Liver (tissue), 9 donors: Measurements from ENCODE around the gene TAS2R41. TPM values are rescaled to one million over a fixed set of nuclear protein-coding genes. Genes with fewer than 3 reads are reported as not detected.

Experiments
- DNase-seq: peaks from one replicate; pipeline ENCODE4 v3.0.0-alpha.2; 2017; ENCODE audit warnings: low spot score
- H3K27ac ChIP-seq, 2 donors: one replicate each; pipeline ENCODE4 v1.7.0; 2013; ENCODE audit warnings: inconsistent platforms in 2 of 2, low read length in 2 of 2, control low read depth in 1 of 2, low read depth in 1 of 2, mild to moderate bottlenecking in 1 of 2
- H3K27me3 ChIP-seq, 4 donors: one replicate each; pipeline versions ENCODE4 v1.6.1 to v1.7.0; 2013; ENCODE audit warnings: low read length in 3 of 4, inconsistent platforms in 1 of 4, mild to moderate bottlenecking in 1 of 4, moderate library complexity in 1 of 4; ENCODE audit not compliant: control insufficient read depth in 4 of 4, insufficient read depth in 4 of 4
- H3K36me3 ChIP-seq, 4 donors: one replicate each; pipeline versions ENCODE4 v1.6.1 to v1.7.0; 2013; ENCODE audit warnings: low read length in 3 of 4, mild to moderate bottlenecking in 3 of 4, low read depth in 1 of 4, moderate library complexity in 1 of 4; ENCODE audit not compliant: control insufficient read depth in 4 of 4, insufficient read depth in 3 of 4
- H3K4me1 ChIP-seq, 4 donors: one replicate each; pipeline versions ENCODE4 v1.6.1 to v1.7.0; 2013; ENCODE audit warnings: low read length in 3 of 4, mild to moderate bottlenecking in 3 of 4, moderate library complexity in 1 of 4; ENCODE audit not compliant: control insufficient read depth in 4 of 4, insufficient read depth in 4 of 4
- H3K4me3 ChIP-seq, 3 donors: one replicate each; pipeline versions ENCODE4 v1.6.1 to v1.7.0; 2013; ENCODE audit warnings: low read length in 3 of 3, control low read depth in 1 of 3, low read depth in 1 of 3, mild to moderate bottlenecking in 1 of 3
- H3K9ac ChIP-seq, 2 donors: one replicate each; pipeline ENCODE4 v1.7.0; 2013; ENCODE audit warnings: low read length in 2 of 2, mild to moderate bottlenecking in 2 of 2, moderate library complexity in 2 of 2, control low read depth in 1 of 2, low read depth in 1 of 2
- H3K9me3 ChIP-seq, 4 donors: one replicate each; pipeline versions ENCODE4 v1.6.1 to v1.7.0; 2013; ENCODE audit warnings: low read length in 3 of 4; ENCODE audit not compliant: control insufficient read depth in 4 of 4
- CTCF ChIP-seq: fragments of 150-350 bp; IDR thresholded peaks from 2 replicates; pipeline ENCODE4 v1.5.1; 2017; ENCODE audit warnings: improper control_type of control experiment, low read depth, low read length; ENCODE audit not compliant: missing input control
- EGR1 ChIP-seq, 2 donors: IDR thresholded peaks; 2 replicates each; pipeline ENCODE4 v1.6.1; 2016 to 2018; ENCODE audit warnings: antibody characterized with exemption in 2 of 2, low read depth in 2 of 2
- GABPA ChIP-seq, 2 donors: IDR thresholded peaks in 1 of 2; conservative IDR thresholded peaks in 1 of 2; 2 replicates each; pipeline ENCODE4 v1.6.1; 2016; ENCODE audit warnings: antibody characterized with exemption in 2 of 2, mild to moderate bottlenecking in 1 of 2, moderate library complexity in 1 of 2
- JUND ChIP-seq, 2 donors: IDR thresholded peaks; 2 replicates each; pipeline ENCODE4 v1.6.1; 2016; ENCODE audit warnings: antibody characterized with exemption in 2 of 2
- NR2F2 ChIP-seq: IDR thresholded peaks from 2 replicates; pipeline ENCODE4 v1.6.1; 2016; ENCODE audit warnings: antibody characterized with exemption
- SP1 ChIP-seq: IDR thresholded peaks from 2 replicates; pipeline ENCODE4 v1.6.1; 2018; ENCODE audit warnings: antibody characterized with exemption, mild to moderate bottlenecking
- TAF1 ChIP-seq: conservative IDR thresholded peaks from 2 replicates; pipeline ENCODE4 v1.6.1; 2016; ENCODE audit warnings: antibody characterized with exemption, mild to moderate bottlenecking
- WGBS: extraction: QIAGEN DNeasy Blood & Tissue Kit; methylation state at CpG from one replicate; pipeline ENCODE4 v1.1.7; 2013; 5-methylcytosine and 5-hydroxymethylcytosine counted together
- polyA plus RNA-seq, 2 donors: library from polyadenylated mRNA; stranded (reverse) in 1 of 2; unstranded in 1 of 2; fragments of 200-250 nt in 1 of 2; fragments of >200 nt in 1 of 2; fragmentation: Nextera tagmentation in 1 of 2; extraction: Ambion mirVana in 1 of 2; gene quantifications; one replicate each; pipeline versions ENCODE4 v1.2.1 to v1.2.3, GENCODE V29; 2013 to 2015
- total RNA-seq, 2 donors: library from RNA; depleted of rRNA; stranded (reverse); fragments of >200 nt; gene quantifications; one replicate each; pipeline ENCODE4 v1.2.3, GENCODE V29; 2014
- TF ChIP-seq, protein P1 (sequence below): IDR thresholded peaks from 2 replicates; pipeline ENCODE4 v1.6.1; 2016; ENCODE audit warnings: antibody characterized with exemption
- TF ChIP-seq, protein P2 (sequence below): IDR thresholded peaks from 2 replicates; pipeline ENCODE4 v1.6.1; 2016; ENCODE audit warnings: antibody characterized with exemption, mild to moderate bottlenecking
- donor health status: healthy.
- donor health status: healthy.
- donor health status: healthy.
- donor health status: healthy.
- donor health status: healthy.

The TAS2R41 gene
- total and polyA plus RNA-seq, 4 donors, result 0.25 TPM; not detected in 3

DNA sequence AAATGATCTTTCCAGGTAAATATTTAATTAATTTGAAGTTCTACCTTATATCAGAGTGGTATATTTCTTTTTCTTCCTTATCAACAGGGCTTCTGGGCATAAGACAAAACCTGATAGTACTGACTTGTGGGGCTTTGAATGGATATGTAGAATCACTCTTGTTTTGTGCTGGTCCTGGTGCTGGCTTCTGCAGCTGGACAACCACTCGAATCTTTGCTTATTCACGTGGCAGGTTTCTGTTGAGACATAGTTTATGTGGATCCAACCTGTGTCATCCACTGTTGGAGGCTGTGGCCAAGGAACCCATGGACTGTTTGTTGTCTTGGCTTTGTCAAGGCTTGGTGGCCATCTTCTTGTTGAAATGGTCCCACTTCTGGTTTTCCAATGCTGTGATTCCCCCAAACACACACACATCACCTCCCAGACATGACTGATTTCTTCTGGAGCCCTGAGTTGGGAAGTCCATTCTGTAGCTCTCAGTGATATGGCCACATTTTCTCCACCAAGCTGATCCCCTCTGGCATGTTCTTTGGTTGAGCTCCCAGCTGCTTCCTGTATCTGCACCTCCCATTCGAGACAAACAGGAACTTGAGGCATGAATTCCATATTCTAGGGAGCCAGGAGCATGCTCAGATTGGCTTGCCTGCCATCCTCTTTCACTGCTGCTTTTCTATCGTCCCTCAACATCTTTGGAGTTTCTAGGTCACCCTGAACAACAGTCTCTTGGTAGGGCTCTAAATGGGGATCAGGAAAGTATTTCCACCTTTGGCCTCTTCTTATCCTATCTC, 19.5 kb downstream of the TAS2R41 start (continued):
- TF ChIP-seq CTCF (no peak), JUND (IDR thresholded peaks at IDR 0.05) (no peak), TAF1 (no peak), GABPA (IDR thresholded peaks at IDR 0.05 in 1 of 2, conservative IDR thresholded peaks at IDR 0.05 in 1 of 2) (no peak)
- TF ChIP-seq, protein P1, sequence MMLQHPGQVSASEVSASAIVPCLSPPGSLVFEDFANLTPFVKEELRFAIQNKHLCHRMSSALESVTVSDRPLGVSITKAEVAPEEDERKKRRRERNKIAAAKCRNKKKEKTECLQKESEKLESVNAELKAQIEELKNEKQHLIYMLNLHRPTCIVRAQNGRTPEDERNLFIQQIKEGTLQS, result no peak

DNA sequence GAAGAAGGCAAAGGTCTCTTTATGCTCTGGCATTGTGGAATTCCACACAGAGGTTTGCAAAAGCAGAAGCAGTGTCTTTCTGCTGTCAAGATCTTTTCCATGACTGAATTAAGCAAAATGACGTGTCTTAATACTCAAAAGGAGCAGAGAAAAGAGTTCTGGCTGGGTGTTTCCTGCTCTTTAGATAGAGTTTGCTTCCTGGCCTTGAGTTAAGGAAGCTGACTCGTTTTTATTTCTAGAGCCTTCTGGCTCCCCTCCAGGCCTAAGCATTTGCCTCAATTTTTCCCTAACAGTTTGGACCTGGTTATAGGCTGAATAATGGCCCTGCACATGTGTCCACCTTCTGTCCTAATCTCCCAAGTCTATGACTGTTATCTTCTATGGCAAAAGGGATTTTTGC, 21.6 kb downstream of the TAS2R41 start:
- Histone ChIP-seq H3K9me3 (no peaks in the 10 kb centered on the region), H3K9ac (no peak overlapping the region), H3K36me3 (no peaks in the 10 kb centered on the region), H3K27ac (peak overlapping the region; percentile 22 to 66), H3K4me3 (no peak overlapping the region), H3K27me3 (no peaks in the 10 kb centered on the region), H3K4me1 (no peaks in the 10 kb centered on the region)
- DNase-seq, result no peak
- no peak for TF ChIP-seq CTCF
- TF ChIP-seq SP1, result peak; percentile 18
- TF ChIP-seq JUND (IDR thresholded peaks at IDR 0.05), result no peak
- TF ChIP-seq EGR1 (IDR thresholded peaks at IDR 0.05; ENCODE audit: low read depth in 2 of 2), result no peak
- TF ChIP-seq NR2F2, result peak; percentile 32
- 43% methylated on average over 2 of the region's 2 CpGs for WGBS

GRCh38 chr7:143499743-143500348, 22.2 kb downstream of the TAS2R41 start:
- TF ChIP-seq, protein P2, sequence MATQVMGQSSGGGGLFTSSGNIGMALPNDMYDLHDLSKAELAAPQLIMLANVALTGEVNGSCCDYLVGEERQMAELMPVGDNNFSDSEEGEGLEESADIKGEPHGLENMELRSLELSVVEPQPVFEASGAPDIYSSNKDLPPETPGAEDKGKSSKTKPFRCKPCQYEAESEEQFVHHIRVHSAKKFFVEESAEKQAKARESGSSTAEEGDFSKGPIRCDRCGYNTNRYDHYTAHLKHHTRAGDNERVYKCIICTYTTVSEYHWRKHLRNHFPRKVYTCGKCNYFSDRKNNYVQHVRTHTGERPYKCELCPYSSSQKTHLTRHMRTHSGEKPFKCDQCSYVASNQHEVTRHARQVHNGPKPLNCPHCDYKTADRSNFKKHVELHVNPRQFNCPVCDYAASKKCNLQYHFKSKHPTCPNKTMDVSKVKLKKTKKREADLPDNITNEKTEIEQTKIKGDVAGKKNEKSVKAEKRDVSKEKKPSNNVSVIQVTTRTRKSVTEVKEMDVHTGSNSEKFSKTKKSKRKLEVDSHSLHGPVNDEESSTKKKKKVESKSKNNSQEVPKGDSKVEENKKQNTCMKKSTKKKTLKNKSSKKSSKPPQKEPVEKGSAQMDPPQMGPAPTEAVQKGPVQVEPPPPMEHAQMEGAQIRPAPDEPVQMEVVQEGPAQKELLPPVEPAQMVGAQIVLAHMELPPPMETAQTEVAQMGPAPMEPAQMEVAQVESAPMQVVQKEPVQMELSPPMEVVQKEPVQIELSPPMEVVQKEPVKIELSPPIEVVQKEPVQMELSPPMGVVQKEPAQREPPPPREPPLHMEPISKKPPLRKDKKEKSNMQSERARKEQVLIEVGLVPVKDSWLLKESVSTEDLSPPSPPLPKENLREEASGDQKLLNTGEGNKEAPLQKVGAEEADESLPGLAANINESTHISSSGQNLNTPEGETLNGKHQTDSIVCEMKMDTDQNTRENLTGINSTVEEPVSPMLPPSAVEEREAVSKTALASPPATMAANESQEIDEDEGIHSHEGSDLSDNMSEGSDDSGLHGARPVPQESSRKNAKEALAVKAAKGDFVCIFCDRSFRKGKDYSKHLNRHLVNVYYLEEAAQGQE, result no peak
- peak; percentile 88 for TF ChIP-seq NR2F2
- WGBS, result 71% methylated on average over 8 of the region's 8 CpGs
- no peak for DNase-seq
- no peak overlapping the region for H3K9ac ChIP-seq
- peak overlapping the region; percentile 22 to 66 for H3K27ac ChIP-seq
- H3K9me3 ChIP-seq, result no peaks in the 10 kb centered on the region
- H3K4me1 ChIP-seq, result no peaks in the 10 kb centered on the region
- H3K36me3 ChIP-seq, result no peaks in the 10 kb centered on the region
- H3K27me3 ChIP-seq, result no peaks in the 10 kb centered on the region
- H3K4me3 ChIP-seq, result no peak overlapping the region
